ENCODE measurements around the gene OSBPL1A. TPM values are rescaled to one million over a fixed set of nuclear protein-coding genes. Genes with fewer than 3 reads are reported as not detected.

The OSBPL1A gene
- total RNA-seq, 1 experiment from 2014 or later: 53.1 TPM

GRCh38 chr18:24180048-24180447 lies 217.6 kb downstream of the OSBPL1A start (continued):
- TF ChIP-seq ATF2 (CRISPR knock-in tag; IDR thresholded peaks at IDR 0.05; ENCODE audit: borderline replicate concordance, low read depth): no peak

GRCh38 chr18:24177499-24178133 lies 220.0 kb downstream of the OSBPL1A start:
- peaks cover 20% of the 10 kb centered on the region for H3K4me1 Mint-ChIP-seq
- no peak overlapping the region; the same call in 1 of the 2 replicates for H3K27ac Mint-ChIP-seq
- no peaks in the 10 kb centered on the region for H3K9me3 Mint-ChIP-seq
- no peaks in the 10 kb centered on the region for H3K27me3 Mint-ChIP-seq (ENCODE audit: low read depth)
- ChIA-PET CTCF (interaction anchor here (0.8 to 2.3 kb wide), 28 partner anchors 8 to 337 kb away, joined by 3 to 74 read pairs (median 8); partner anchors contain the start of genes CABYR and IMPACT), POLR2A (interaction anchor here (0.6 to 1.5 kb wide), 2 partner anchors 39 to 187 kb away, joined by 4 to 8 read pairs; partner anchors contain the start of gene CABYR)
- H3K36me3 Mint-ChIP-seq: peaks cover 22% of the 10 kb centered on the region
- DNase-seq (ENCODE audit: low spot score): no peak
- no peak for ATAC-seq
- no peak overlapping the region for H3K4me3 Mint-ChIP-seq
- no peak for TF ChIP-seq RELA (CRISPR knock-in tag; IDR thresholded peaks at IDR 0.05; ENCODE audit: borderline replicate concordance)
- TF ChIP-seq ZNF317 (CRISPR knock-in tag; IDR thresholded peaks at IDR 0.05; ENCODE audit: borderline replicate concordance, low read depth): no peak
- no peak for TF ChIP-seq ZSCAN18 (CRISPR knock-in tag; IDR thresholded peaks at IDR 0.05)
- TF ChIP-seq ZNF512 (CRISPR knock-in tag; IDR thresholded peaks at IDR 0.05; ENCODE audit: borderline replicate concordance): no peak
- no peak for TF ChIP-seq HMGXB4 (CRISPR knock-in tag; IDR thresholded peaks at IDR 0.05)
- TF ChIP-seq NFE2L1 (CRISPR knock-in tag; IDR thresholded peaks at IDR 0.05): no peak
- TF ChIP-seq SMAD4 (CRISPR knock-in tag; IDR thresholded peaks at IDR 0.05): no peak
- no peak for TF ChIP-seq ATF1 (CRISPR knock-in tag; IDR thresholded peaks at IDR 0.05)
- TF ChIP-seq GTF2I (CRISPR knock-in tag; conservative IDR thresholded peaks at IDR 0.05): no peak
- no peak for TF ChIP-seq ATF2 (CRISPR knock-in tag; IDR thresholded peaks at IDR 0.05; ENCODE audit: borderline replicate concordance, low read depth)
- no peak for TF ChIP-seq ZNF263 (CRISPR knock-in tag; IDR thresholded peaks at IDR 0.05; ENCODE audit: low read depth)
- no peak for TF ChIP-seq ETV6 (CRISPR knock-in tag; IDR thresholded peaks at IDR 0.05)

- peak; percentile 85 for DNase-seq (ENCODE audit: low spot score)
- peak; percentile 91 for ATAC-seq
- ChIA-PET CTCF (interaction anchor here (0.5 to 2.3 kb wide), 74 partner anchors 8 to 546 kb away, joined by 3 to 74 read pairs (median 5); partner anchors contain the start of genes CABYR, IMPACT and OSBPL1A), POLR2A (interaction anchor here (1.1 to 1.5 kb wide), 2 partner anchors 38 to 43 kb away, joined by 3 to 8 read pairs; partner anchors contain the start of gene CABYR)
- no peak overlapping the region for H3K4me3 Mint-ChIP-seq
- no peaks in the 10 kb centered on the region for H3K27me3 Mint-ChIP-seq (ENCODE audit: low read depth)
- H3K36me3 Mint-ChIP-seq: peaks cover 22% of the 10 kb centered on the region
- H3K9me3 Mint-ChIP-seq: no peaks in the 10 kb centered on the region
- peaks cover 15% of the 10 kb centered on the region for H3K4me1 Mint-ChIP-seq
- TF ChIP-seq E2F1 (CRISPR knock-in tag; IDR thresholded peaks at IDR 0.05) (no peak), CTCF (IDR thresholded peaks at IDR 0.05) (peak; percentile 78)
- peak overlapping the region; percentile 74; the same call in 1 of the 2 replicates for H3K27ac Mint-ChIP-seq
Measured at GRCh38 chr18:24176727-24177416, 220.8 kb downstream of the OSBPL1A start.

Data from WTC11 (cell line).